ENCODE data around the gene SIGLEC8. TPM values are rescaled to one million over a fixed set of nuclear protein-coding genes. Genes with fewer than 3 reads are reported as not detected.
"Not testable (repeated sequence)": the region's sequence is repeated elsewhere in the genome, so short reads cannot be mapped to it uniquely, and the experiment has no call there.

The SIGLEC8 gene
- total RNA-seq, 1 experiment from 2014 or later, result not detected

GRCh38 chr19:51473009-51473707, 14.9 kb upstream of the SIGLEC8 start:
- DNase-seq (ENCODE audit: low spot score), result peak; percentile 34

GRCh38 chr19:51472607-51473006, 14.4 kb upstream of the SIGLEC8 start:
- DNase-seq (ENCODE audit: low spot score), result no peak

DNA sequence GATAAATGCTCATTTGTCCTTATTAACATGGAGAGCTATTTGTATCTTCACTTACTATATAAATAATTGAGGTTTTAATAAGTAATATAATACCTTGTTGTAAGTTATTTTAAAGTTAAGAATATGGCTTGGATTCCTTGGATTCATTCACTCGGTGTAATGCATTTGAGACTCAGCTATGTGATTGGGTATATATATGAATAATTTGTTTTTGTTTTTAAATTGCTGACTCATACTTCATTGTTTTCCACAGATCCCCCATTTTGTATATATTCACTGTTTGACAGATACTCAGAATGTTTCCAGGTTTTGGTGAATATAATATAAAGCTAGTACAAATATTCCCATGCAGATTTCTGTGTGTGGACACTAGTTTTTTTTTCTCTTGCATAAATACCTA, 13.3 kb upstream of the SIGLEC8 start:
- no peak for DNase-seq (ENCODE audit: low spot score)

DNA sequence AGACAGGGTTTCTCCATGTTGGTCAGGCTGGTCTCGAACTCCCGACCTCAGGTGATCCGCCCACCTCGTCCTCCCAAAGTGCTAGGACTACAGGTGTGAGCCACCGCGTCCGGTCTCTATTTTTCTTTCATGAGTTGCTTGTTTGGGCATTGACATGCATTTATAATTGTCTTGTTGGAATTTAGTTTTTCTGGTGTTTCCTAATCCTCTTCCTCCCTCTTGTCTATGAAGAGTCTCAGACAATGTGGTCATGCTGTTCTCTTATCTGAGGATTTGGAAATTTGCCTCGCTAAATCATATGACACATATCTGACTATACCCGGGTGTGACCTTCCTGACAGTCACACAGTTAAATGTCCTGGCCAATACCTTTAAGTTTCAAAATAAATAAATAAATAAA, 12.7 kb upstream of the SIGLEC8 start:
- DNase-seq (ENCODE audit: low spot score), result no peak

GRCh38 chr19:51469629-51470028, 11.4 kb upstream of the SIGLEC8 start:
- DNase-seq (ENCODE audit: low spot score), result no peak

GRCh38 chr19:51469162-51469561, 10.9 kb upstream of the SIGLEC8 start:
- DNase-seq (ENCODE audit: low spot score), result no peak

DNA sequence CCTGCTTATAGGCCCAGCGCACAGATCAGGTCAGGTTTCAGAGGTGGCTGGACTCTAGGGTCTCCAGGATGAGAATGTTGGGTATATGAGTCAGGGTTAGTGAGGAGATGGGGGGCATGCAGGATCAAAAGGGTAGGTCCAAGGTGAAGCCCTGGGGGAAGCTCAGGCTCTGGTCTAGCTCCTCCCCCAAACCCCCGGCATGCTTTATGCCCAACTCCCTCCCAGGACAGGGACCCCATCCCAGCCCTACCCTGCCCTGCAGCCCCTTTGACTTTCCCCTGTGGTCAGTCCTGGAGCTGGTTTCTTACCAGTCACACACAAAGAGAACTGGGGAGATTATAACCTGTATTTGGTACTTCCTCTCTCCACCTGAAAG, 10.3 kb upstream of the SIGLEC8 start:
- DNase-seq (ENCODE audit: low spot score), result no peak

- DNase-seq (ENCODE audit: low spot score), result no peak
Measured at GRCh38 chr19:51467864-51468544, 9.8 kb upstream of the SIGLEC8 start.

DNA sequence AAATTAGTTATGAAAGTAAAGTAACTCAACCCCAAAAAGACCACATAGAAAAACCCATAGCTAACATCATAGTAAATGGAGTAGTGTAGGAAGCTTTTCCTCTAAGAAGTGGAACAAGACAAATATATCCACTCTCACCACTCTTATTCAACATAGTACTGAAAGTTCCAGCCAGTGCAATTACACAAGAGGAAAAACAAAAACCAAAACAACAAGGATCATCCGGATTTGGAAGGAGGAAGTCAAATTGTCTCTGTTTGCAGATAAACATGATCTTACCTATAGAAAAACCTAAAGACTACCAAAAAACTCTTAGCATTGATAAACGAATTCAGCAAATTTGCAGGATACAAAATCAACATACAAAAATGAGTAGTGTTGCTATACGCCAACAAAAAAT, 8.5 kb upstream of the SIGLEC8 start:
- DNase-seq (ENCODE audit: low spot score), result no peak

- not testable (repeated sequence) for DNase-seq (ENCODE audit: low spot score)
Measured at GRCh38 chr19:51463976-51464581, 5.8 kb upstream of the SIGLEC8 start.

DNA sequence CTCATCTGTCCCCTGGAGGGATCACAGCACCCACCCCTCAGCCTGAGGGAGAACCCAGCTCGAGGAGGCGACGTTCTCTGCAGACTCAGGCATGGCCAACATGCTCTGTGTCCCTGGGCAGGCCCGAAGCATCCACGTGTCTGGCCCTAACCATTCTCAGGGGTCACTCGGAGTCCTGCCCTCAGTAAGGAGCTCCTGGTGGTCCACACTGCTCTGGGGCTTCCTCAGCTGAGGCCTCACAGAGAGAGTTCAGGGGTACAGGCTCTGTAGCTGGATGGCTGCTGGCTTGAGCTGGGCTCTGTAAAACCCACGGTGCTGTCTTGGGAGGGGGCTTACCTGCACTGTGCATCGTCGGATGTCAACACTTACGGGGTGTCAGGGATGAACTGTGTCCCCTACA, 4.4 kb upstream of the SIGLEC8 start:
- no peak for DNase-seq (ENCODE audit: low spot score)

DNA sequence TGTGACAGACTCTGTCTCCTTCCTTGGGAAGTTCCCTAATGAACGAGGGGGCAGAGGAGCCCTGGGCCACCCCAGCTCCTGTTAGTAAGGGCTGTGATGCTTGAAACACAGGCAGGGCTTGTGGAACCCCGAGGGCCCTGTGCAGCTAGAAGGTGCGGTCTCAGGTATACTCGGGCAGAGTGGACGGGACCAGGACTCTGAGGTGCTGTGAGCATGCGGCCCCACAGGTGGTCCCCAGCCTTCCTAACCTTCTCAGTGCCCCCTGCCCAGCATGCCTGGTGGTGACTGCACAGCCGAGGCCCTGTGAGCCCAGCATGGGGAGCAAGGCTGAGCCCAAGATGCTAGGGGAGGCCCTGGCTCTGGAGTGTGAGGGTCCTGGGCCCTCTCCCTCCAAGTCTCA, 4.0 kb upstream of the SIGLEC8 start:
- DNase-seq (ENCODE audit: low spot score), result no peak

- no peak for DNase-seq (ENCODE audit: low spot score)
Measured at GRCh38 chr19:51461723-51462161, 3.5 kb upstream of the SIGLEC8 start.

GRCh38 chr19:51460164-51460992, 2.1 kb upstream of the SIGLEC8 start:
- DNase-seq (ENCODE audit: low spot score), result no peak

DNA sequence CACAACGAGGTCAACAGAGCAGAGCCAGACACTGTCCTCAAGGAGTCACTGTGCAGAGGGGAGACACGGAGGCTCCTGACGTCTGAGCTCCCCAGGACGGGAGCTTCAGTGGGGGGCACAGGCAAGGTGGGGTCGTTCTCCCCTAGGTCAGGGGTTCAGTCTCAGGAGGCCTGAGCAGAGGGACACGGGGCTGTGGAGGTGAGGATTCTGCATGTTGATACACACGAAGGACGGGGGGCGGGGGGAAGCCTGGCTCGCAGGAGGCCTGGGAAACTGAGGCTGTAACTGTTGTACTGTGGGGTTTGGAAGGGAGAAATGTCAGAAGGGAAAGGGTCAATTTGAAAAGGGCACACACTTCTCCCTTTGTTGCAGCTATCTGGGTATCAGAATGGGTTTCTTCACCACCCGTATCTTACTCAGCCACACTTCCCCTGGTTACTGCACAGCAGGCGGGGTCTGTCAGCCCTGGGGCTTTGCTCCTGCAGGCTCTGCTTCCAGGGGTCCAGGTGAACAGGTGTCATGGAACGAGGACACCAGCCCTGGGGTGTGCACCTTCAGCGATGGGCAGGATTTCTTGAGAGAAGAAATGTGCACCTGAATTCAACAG, 748 bp upstream of the SIGLEC8 start:
- DNase-seq (ENCODE audit: low spot score), result no peak

DNA sequence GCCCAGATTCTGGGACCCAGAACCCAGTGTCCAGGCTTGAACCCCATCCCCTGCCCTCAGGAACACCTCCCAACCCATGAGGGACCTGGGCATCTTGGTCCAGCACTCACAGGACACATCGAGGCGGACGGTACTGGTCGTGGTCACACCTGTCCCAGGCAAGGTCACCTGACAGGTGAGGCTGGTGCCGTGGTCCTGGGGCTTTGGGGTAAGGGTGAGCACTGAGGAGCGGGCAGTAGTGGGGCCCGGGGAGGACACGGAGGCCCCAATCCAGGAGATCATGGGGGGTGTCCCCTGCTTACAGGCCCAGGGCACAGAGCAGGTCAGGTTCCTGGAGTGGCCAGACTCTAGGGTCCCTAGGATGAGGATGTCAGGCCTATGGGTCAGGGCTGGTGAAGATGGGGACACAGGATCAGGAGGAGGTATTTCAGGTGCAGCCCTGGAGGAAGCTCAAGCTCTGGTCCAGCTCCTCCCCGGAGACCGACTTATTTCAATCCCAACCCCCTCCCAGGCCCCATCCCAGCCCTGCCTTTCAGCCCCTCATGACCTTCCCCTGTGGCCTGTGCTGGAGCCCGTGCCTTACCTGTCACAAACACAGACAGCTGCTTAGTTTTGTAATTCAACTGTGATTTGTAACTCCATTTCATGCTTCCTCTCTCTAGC, 772 bp downstream of the SIGLEC8 start:
- DNase-seq (ENCODE audit: low spot score), result no peak

GRCh38 chr19:51456541-51457290, 1.5 kb downstream of the SIGLEC8 start:
- DNase-seq (ENCODE audit: low spot score), result no peak

DNA sequence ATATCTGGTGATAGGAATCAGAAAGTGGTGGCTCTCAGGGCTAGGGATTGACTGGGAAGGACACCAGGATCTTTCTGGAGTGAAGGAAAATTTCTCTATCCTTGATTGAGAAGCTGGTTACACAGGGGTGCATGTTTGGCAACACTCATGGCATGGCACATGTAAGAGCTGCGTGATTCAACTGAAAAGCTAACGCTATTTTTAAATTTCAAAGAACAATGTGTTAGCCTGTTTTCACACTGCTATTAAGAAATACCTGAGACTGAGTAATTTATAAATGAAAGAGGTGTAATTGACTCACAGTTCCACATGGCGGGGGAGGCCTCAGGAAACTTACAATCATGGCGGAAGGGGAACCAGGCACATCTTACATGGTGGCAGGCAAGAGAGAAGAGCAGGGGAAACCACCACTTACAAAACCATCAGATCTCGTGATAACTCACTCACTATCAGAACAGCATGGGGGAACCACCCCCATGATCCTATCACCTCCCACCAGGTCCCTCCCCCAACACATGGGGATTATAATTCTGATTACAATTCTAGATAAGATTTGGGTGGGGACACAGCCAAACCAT, 7.4 kb downstream of the SIGLEC8 start:
- no peak for DNase-seq (ENCODE audit: low spot score)

DNA sequence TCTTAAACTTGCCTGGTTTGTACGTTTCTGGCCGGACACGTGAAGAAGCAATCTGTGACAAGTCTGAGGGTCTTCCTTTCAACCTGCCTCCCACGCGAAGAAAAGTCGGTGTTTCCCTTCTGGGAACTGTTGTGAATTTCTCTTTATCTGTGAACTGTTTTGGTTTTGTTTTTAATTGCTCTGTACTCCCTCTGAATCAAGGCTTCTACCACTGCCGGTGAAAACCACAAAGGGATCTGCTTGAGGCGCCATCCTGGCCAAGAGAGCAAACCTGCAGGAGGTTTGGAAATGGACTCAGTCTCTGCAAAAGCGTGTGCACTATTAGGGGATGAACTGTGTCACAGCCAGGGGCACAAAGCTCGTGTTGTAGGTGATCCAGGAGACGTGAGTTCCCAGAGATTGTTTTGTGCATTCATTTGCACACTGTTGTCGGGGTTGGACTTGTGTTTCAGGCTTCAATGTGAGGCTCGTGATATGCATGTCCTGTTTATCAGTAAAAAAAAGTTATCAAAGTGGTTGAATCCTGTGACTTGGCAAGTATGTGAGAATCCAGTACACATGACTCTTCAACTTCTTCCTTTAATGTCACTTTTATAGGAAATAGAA, 9.7 kb downstream of the SIGLEC8 start:
- DNase-seq (ENCODE audit: low spot score), result no peak

- DNase-seq (ENCODE audit: low spot score), result no peak
Measured at GRCh38 chr19:51448011-51448410, 10.2 kb downstream of the SIGLEC8 start.

Measured in A172 (cell line).